Activated B cell treated with CpG ODN at 0.5 μM for 24 hours (primary cell): ENCODE data around the gene H2BK1. TPM values are rescaled to one million over a fixed set of nuclear protein-coding genes. Genes with fewer than 3 reads are reported as not detected.

Experiments
- ATAC-seq: fragments of 200-7000 bp; cut with Tn5 transposase; one replicate; pipeline ENCODE4 v1.10.0; 2021; ENCODE audit warnings: low read depth, mild to moderate bottlenecking, moderate library complexity
- CTCF ChIA-PET: fragments of 350-600 bp; sonication (Branson Sonifier 250); formaldehyde crosslinking; loops from one replicate; lab custom pipeline; 2021; ENCODE audit warnings: antibody characterized with exemption; lab: Charles Lee
- POLR2A ChIA-PET: fragments of 350-600 bp; sonication (Branson Sonifier 250); formaldehyde crosslinking; loops from one replicate; lab custom pipeline; 2021; ENCODE audit warnings: antibody characterized with exemption; lab: Charles Lee
- DNase-seq: peaks from one replicate; pipeline ENCODE4 v3.0.0; 2022
- H3K27ac Mint-ChIP-seq: one replicate; pipeline ENCODE4 v1.8.0; 2020; ENCODE audit warnings: mixed read lengths
- H3K27me3 Mint-ChIP-seq: one replicate; pipeline ENCODE4 v1.8.0; 2021; ENCODE audit warnings: mixed read lengths
- H3K36me3 Mint-ChIP-seq: one replicate; pipeline ENCODE4 v1.8.0; 2021; ENCODE audit warnings: low read depth, mixed read lengths
- H3K4me1 Mint-ChIP-seq: one replicate; pipeline ENCODE4 v1.8.0; 2021; ENCODE audit warnings: mixed read lengths
- H3K4me3 Mint-ChIP-seq: one replicate; pipeline ENCODE4 v1.8.0; 2020; ENCODE audit warnings: mild to moderate bottlenecking, mixed read lengths
- H3K9me3 Mint-ChIP-seq: one replicate; pipeline ENCODE4 v1.8.0; 2020; ENCODE audit warnings: mixed read lengths
- intact Hi-C: fragments of 100-400 bp; cut with micrococcal nuclease; formaldehyde crosslinking; loops from one replicate; pipeline ENCODE4 v1.15.1; 2024
- total RNA-seq: library from RNA; stranded (reverse); gene quantifications from 2 replicates; pipeline ENCODE4 v1.2.3, GENCODE V29; 2022
- TF ChIP-seq, protein P1 (sequence below): fragments of 200-600 bp; IDR thresholded peaks from one replicate; pipeline ENCODE4 v1.8.0; 2022; ENCODE audit warnings: antibody characterized with exemption, mild to moderate bottlenecking

Gene H2BK1
- total RNA-seq, 1 donor from 2014 or later = 1.8 TPM

DNA sequence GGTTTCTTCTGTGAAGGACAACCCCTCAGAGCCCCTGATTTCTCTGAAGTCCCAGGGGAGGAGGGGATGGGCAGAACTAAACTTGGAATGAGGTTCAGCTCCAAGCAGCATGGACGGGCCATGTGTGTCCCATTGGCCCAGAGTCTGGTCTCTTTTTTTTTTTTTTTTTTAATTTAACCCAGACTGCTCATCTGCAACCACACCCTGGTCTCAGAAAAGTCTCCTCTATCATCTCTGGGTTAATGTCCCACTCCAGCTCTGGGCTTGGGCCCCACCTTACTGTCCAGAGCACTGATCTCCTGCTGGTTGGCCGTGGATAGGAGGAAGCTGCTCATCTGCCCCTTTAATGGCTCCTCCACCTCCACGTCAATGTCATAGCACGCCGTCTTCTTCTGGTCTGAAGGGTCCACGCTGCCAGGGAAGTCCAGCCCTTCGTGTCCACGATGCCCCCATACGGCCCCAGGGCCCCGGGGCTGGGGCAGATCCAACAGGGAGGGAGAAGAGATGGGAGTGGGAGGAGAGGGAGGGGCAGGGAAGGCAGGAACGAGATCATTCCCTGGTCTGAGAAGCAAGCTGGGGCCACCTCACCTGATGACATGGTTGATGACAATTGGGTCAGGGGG lies 29.7 kb upstream of the H2BK1 start:
- ATAC-seq (no peak), DNase-seq (no peak)
- Mint-ChIP-seq H3K9me3 (no peaks in the 10 kb centered on the region), H3K36me3 (peaks cover 36% of the 10 kb centered on the region), H3K4me1 (peaks cover 24% of the 10 kb centered on the region), H3K4me3 (no peak overlapping the region), H3K27me3 (peaks cover 6% of the 10 kb centered on the region), H3K27ac (no peak overlapping the region)
- CTCF ChIA-PET = no interaction called here
- POLR2A ChIA-PET = interaction anchor here (0.7 kb wide), 2 partner anchors 13 to 14 kb away, joined by 3 read pairs; no protein-coding TSS in a partner anchor
- TF ChIP-seq, protein P1, sequence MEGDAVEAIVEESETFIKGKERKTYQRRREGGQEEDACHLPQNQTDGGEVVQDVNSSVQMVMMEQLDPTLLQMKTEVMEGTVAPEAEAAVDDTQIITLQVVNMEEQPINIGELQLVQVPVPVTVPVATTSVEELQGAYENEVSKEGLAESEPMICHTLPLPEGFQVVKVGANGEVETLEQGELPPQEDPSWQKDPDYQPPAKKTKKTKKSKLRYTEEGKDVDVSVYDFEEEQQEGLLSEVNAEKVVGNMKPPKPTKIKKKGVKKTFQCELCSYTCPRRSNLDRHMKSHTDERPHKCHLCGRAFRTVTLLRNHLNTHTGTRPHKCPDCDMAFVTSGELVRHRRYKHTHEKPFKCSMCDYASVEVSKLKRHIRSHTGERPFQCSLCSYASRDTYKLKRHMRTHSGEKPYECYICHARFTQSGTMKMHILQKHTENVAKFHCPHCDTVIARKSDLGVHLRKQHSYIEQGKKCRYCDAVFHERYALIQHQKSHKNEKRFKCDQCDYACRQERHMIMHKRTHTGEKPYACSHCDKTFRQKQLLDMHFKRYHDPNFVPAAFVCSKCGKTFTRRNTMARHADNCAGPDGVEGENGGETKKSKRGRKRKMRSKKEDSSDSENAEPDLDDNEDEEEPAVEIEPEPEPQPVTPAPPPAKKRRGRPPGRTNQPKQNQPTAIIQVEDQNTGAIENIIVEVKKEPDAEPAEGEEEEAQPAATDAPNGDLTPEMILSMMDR = no peak
- intact Hi-C loops = loop anchor here (10.0 kb wide), 1 partner anchor 1365 kb away; the partner anchor contains the start of gene ATP6V0E2

DNA sequence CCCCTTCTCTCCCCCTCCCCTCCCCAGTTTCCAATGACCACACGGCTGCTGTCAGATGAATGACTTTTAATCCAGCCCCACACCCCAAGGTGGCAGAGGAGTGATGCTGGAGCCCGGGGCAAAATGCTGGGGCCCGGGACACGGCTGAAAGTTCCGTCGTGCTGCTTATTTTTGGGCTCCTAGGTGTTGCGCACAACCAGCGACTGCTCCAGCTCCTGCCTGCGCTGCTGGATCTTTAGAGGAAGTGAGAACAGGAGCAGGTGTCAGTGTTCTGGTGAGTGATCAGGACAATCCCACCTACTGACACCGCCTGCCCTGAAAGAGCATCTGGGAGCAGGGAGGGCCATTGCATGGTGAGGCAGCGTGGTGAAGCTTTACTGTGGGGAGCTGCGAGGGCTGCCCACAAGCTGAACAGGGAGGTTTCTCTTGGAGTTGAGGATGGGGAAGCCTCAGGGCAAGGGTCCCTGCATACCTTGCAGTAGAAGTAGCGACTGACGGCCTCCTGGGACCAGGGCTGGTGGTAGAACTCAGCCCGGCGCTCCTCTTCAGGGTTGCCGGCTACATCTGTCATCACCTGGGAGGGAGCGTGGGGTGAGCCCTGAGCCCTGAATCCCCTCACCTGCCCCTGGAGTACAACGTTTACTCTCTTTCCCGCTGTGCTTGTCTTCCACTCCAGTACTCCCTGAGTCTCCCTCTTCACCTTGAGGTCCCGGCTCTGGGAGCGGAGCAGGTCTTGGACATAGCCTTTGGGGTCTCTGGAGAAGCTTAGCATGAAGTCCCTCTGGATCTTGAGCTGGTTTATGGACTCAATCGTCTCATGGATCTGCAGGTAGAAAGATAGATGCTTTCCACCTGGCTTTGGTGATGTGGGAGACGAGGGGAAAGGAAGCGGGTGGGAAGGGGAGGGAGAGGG lies 28.9 kb upstream of the H2BK1 start:
- Mint-ChIP-seq H3K27ac (no peak overlapping the region), H3K36me3 (peaks cover 38% of the 10 kb centered on the region), H3K4me1 (peaks cover 19% of the 10 kb centered on the region), H3K4me3 (no peak overlapping the region), H3K9me3 (no peaks in the 10 kb centered on the region), H3K27me3 (peaks cover 6% of the 10 kb centered on the region)
- no peak for DNase-seq
- intact Hi-C loops = loop anchor here (10.0 kb wide), 1 partner anchor 1364 kb away; the partner anchor contains the start of gene ATP6V0E2
- ChIA-PET CTCF (no interaction called here), POLR2A (interaction anchor here (0.7 kb wide), 2 partner anchors 14 kb away, joined by 3 to 4 read pairs; no protein-coding TSS in a partner anchor)
- TF ChIP-seq, protein P1 = no peak
- ATAC-seq = no peak

DNA sequence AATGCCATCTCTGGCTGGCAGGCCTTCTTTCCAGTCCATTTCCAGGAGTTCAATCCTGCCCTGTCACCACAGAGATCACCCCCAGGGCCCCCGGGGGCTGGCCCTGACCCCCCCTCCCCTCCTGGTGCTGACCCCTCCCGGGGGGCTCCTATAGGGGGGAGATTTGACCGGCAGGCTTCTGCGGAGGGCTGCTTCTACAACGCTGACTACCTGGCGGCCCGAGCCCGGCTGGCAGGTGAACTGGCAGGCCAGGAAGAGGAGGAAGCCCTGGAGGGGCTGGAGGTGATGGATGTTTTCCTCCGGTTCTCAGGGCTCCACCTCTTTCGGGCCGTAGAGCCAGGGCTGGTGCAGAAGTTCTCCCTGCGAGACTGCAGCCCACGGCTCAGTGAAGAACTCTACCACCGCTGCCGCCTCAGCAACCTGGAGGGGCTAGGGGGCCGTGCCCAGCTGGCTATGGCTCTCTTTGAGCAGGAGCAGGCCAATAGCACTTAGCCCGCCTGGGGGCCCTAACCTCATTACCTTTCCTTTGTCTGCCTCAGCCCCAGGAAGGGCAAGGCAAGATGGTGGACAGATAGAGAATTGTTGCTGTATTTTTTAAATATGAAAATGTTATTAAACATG lies 28.0 kb upstream of the H2BK1 start:
- ATAC-seq (no peak), DNase-seq (no peak)
- Mint-ChIP-seq H3K27ac (no peak overlapping the region), H3K9me3 (no peaks in the 10 kb centered on the region), H3K27me3 (peaks cover 2% of the 10 kb centered on the region), H3K36me3 (peaks cover 40% of the 10 kb centered on the region), H3K4me1 (peaks cover 19% of the 10 kb centered on the region), H3K4me3 (no peak overlapping the region)
- CTCF ChIA-PET = no interaction called here
- POLR2A ChIA-PET = no interaction called here
- intact Hi-C loops = loop anchor here (10.0 kb wide), 1 partner anchor 1363 kb away; the partner anchor contains the start of gene ATP6V0E2
- TF ChIP-seq, protein P1 = no peak

DNA sequence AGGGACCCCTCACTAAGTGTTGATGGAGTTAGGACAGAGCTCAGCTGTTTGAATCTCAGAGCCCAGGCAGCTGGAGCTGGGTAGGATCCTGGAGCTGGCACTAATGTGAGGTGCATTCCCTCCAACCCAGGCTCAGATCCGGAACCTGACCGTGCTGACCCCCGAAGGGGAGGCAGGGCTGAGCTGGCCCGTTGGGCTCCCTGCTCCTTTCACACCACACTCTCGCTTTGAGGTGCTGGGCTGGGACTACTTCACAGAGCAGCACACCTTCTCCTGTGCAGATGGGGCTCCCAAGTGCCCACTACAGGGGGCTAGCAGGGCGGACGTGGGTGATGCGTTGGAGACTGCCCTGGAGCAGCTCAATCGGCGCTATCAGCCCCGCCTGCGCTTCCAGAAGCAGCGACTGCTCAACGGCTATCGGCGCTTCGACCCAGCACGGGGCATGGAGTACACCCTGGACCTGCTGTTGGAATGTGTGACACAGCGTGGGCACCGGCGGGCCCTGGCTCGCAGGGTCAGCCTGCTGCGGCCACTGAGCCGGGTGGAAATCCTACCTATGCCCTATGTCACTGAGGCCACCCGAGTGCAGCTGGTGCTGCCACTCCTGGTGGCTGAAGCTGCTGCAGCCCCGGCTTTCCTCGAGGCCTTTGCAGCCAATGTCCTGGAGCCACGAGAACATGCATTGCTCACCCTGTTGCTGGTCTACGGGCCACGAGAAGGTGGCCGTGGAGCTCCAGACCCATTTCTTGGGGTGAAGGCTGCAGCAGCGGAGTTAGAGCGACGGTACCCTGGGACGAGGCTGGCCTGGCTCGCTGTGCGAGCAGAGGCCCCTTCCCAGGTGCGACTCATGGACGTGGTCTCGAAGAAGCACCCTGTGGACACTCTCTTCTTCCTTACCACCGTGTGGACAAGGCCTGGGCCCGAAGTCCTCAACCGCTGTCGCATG lies 27.2 kb upstream of the H2BK1 start:
- H3K4me1 Mint-ChIP-seq = peaks cover 19% of the 10 kb centered on the region
- no peaks in the 10 kb centered on the region for H3K27me3 Mint-ChIP-seq
- ATAC-seq = no peak
- CTCF ChIA-PET = no interaction called here
- H3K27ac Mint-ChIP-seq = no peak overlapping the region
- H3K36me3 Mint-ChIP-seq = peaks cover 42% of the 10 kb centered on the region
- POLR2A ChIA-PET = no interaction called here
- intact Hi-C loops = loop anchor here (10.0 kb wide), 1 partner anchor 1363 kb away; the partner anchor contains the start of gene ATP6V0E2
- TF ChIP-seq, protein P1 = no peak
- no peak overlapping the region for H3K4me3 Mint-ChIP-seq
- no peaks in the 10 kb centered on the region for H3K9me3 Mint-ChIP-seq
- no peak for DNase-seq
